SU-DHL-6 (cell line): Measurements from ENCODE around the gene LSM3.

Experiments
- EZH2phosphoT487 ChIP-seq: fragments of 200-600 bp; sonication (generic), shearing (Covaris generic); conservative IDR thresholded peaks from 2 replicates; pipeline ENCODE4 v1.6.1; 2018; ENCODE audit warnings: mild to moderate bottlenecking, antibody characterized with exemption, low read length, moderate library complexity, mixed read lengths
- TF ChIP-seq, protein P1 (sequence below): fragments of 200-600 bp; sonication (generic); IDR thresholded peaks from one replicate; pipeline ENCODE4 v1.5.1; 2017; ENCODE audit warnings: antibody characterized with exemption, mild to moderate bottlenecking, low read length, moderate library complexity; ENCODE audit not compliant: insufficient read depth, poor library complexity, severe bottlenecking

DNA sequence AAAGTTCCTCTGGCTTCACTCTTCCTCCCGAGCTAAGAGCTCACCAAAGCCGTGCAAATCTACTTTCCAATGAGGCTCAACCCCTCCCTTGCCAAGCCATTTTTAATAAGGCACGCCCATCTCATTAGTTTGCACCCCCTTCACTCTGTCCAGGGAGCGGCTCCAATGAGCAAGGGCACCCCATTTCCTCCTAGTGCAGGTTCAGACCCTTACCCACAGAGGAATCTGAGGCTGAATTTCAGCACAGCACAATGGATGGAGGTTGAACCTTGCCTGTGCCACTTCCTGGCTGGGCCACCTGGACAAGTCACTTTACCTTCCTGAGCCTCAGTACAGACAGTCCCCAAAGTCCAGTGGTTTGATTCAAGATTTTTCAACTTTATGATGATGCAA lies 25.7 kb upstream of the LSM3 start:
- TF ChIP-seq, protein P1, sequence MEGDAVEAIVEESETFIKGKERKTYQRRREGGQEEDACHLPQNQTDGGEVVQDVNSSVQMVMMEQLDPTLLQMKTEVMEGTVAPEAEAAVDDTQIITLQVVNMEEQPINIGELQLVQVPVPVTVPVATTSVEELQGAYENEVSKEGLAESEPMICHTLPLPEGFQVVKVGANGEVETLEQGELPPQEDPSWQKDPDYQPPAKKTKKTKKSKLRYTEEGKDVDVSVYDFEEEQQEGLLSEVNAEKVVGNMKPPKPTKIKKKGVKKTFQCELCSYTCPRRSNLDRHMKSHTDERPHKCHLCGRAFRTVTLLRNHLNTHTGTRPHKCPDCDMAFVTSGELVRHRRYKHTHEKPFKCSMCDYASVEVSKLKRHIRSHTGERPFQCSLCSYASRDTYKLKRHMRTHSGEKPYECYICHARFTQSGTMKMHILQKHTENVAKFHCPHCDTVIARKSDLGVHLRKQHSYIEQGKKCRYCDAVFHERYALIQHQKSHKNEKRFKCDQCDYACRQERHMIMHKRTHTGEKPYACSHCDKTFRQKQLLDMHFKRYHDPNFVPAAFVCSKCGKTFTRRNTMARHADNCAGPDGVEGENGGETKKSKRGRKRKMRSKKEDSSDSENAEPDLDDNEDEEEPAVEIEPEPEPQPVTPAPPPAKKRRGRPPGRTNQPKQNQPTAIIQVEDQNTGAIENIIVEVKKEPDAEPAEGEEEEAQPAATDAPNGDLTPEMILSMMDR, result no peak
- no peak for TF ChIP-seq EZH2phosphoT487
